GM19438 (cell line): ENCODE measurements around the gene PDE4B.
A peak's percentile ranks its signal among the peaks of the same experiment; 100 is the strongest.

ENCODE experiments used
- ATAC-seq: cut with Tn5 transposase; IDR thresholded peaks from one replicate; pipeline ENCODE4 v1.9.1; 2021; ENCODE audit warnings: low read depth; ENCODE audit not compliant: unreplicated experiment

Gene PDE4B

GRCh38 chr1:66346057-66346795 is 553.5 kb downstream of the PDE4B start:
- ATAC-seq: no peak

GRCh38 chr1:66346873-66347272 is 554.2 kb downstream of the PDE4B start:
- ATAC-seq: no peak

GRCh38 chr1:66348776-66349175 is 556.1 kb downstream of the PDE4B start:
- ATAC-seq: no peak

- ATAC-seq: no peak
Observed at GRCh38 chr1:66349242-66349641, 556.5 kb downstream of the PDE4B start.

- ATAC-seq: peak; percentile 62
Observed at GRCh38 chr1:66350001-66350547, 557.4 kb downstream of the PDE4B start.

- no peak for ATAC-seq
Observed at GRCh38 chr1:66351478-66351877, 558.8 kb downstream of the PDE4B start.

- ATAC-seq: no peak
Observed at GRCh38 chr1:66351913-66352312, 559.2 kb downstream of the PDE4B start.

GRCh38 chr1:66352792-66353191 is 560.1 kb downstream of the PDE4B start:
- no peak for ATAC-seq

GRCh38 chr1:66353257-66353656 is 560.6 kb downstream of the PDE4B start:
- no peak for ATAC-seq

- no peak for ATAC-seq
Observed at GRCh38 chr1:66354311-66355201, 561.9 kb downstream of the PDE4B start.

- no peak for ATAC-seq
Observed at GRCh38 chr1:66355756-66356155, 563.1 kb downstream of the PDE4B start.

GRCh38 chr1:66356605-66357004 is 563.9 kb downstream of the PDE4B start:
- ATAC-seq: no peak

- ATAC-seq: no peak
Observed at GRCh38 chr1:66357021-66357420, 564.3 kb downstream of the PDE4B start.

- ATAC-seq: no peak
Observed at GRCh38 chr1:66357478-66358197, 564.9 kb downstream of the PDE4B start.

GRCh38 chr1:66359269-66359668 is 566.6 kb downstream of the PDE4B start:
- ATAC-seq: no peak

GRCh38 chr1:66359815-66360214 is 567.1 kb downstream of the PDE4B start:
- no peak for ATAC-seq

GRCh38 chr1:66360285-66360724 is 567.6 kb downstream of the PDE4B start:
- ATAC-seq: no peak

- ATAC-seq: peak; percentile 57
Observed at GRCh38 chr1:66364578-66365391, 572.1 kb downstream of the PDE4B start.

- ATAC-seq: no peak
Observed at GRCh38 chr1:66365635-66366034, 572.9 kb downstream of the PDE4B start.

GRCh38 chr1:66366634-66367033 is 573.9 kb downstream of the PDE4B start:
- no peak for ATAC-seq
